ENCODE data around the gene TRIM9.
A peak's percentile ranks its signal among the peaks of the same experiment; 100 is the strongest.

TRIM9 gene

DNA sequence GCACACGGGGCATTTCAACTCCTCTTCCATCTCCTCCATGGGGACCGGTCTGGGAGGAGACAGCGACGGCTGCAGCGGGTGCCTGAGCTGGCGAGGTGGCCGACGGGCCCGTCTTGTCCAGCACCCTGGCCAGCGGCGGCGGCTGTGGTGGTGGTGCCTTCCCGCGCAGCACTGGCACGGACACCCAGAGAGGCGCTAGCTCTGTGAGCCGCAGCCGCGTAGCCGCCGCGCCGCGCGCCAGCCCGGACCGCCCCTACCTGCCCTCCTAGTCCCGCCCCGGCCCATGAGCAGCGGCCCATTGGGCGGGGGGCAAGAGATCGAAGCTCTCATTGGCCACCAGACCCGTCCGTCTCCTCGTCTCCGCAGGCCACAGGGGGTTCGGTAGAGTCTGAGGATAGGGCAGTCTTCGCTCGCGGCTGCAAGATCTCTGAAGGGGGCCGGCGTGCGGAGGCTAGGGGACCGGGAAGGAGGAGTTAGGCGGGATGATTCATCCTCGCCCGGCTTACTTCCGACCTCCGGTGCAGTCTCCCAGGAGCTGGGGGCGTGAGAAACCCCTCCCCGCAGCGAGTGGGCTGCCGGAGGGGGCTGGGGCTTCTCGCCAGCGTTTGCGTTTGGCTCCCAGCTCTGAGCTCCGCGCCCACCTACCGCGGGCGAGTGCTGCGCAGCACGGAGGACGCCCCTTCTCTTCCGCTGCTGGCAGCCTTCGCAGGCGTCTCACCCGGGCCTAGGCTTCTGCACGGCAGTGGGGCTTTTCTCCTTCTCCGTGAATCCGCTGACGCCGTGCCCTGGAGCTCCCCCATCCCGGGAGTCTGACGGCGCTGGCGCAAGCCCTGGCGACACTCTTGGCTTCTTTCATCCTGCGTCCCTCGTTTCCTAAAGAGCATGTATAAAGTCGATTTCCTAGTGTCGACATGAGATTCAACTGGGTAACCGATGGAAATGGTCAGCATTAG is at the start of gene TRIM9:
Gene TRIM9 (minus strand): TSS at position 205 of the 953 bp plus-strand sequence. CDS start 166 bp downstream, at position 39.
- DNase-seq = peak; percentile 95

DNA sequence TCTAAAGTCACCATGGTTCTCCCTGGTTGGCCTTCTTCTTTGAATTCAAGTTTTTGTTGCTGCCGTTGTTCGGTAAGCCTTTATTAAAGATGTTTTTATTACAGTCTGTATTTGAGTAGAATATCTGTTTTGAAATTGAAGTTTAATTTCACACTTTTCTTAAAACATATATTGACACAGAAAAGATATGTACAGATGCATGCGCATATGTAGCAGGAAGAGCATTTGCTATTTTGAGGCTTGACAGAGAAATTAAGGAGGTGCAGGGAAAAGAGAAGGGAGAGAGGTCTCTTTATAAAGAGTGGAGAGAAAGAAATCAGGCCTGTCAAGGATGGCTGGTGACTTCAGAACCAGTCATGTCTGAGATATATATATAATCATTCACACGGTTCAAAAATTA is 46.0 kb upstream of the TRIM9 start:
- DNase-seq = no peak

DNA sequence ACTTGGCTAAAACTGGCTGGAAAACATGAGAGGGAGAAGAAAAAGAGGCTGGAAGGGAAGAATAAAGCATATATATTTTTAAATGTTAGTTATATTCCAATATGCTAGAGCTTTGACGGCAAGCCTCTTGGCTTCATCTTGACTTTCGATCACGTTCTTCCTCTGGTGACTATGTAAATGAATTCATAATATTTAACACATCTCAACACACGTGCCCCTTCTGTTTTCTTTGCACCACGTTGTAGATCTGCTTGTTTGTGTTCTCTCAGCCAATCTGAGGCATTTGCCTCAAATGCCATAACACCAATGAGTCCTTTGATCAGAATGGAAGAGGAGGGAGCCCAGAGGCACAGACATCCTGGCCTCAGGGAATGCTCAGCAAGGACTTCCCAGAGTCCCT is 45.4 kb upstream of the TRIM9 start:
- DNase-seq = no peak

DNA sequence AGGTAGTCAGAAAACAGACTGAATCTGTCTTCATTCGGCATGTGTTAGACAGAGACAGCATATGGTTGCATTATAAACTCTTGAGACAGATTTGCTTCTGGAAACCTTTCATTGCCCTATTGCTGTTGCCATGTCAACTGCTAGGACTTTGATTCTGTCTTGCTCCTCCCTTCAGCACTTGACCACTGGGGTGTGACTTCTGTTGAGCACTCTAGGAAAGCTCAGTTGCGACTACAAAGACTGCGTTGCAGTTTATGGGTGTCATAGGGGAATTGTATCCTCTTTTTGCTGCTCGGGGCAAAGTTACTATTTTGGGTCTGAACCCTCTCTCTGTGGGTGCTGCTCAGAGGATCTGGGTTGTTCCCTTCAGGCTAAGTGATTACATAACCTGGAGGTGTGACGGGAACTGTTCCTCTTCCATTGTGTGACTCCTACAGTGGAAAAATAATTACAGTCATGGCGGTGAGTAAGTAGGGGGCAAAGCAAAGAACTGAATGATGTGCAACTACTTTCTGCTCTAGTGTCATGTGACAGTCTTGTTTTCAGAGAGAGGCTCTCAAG is 44.3 kb upstream of the TRIM9 start:
- DNase-seq = no peak

DNA sequence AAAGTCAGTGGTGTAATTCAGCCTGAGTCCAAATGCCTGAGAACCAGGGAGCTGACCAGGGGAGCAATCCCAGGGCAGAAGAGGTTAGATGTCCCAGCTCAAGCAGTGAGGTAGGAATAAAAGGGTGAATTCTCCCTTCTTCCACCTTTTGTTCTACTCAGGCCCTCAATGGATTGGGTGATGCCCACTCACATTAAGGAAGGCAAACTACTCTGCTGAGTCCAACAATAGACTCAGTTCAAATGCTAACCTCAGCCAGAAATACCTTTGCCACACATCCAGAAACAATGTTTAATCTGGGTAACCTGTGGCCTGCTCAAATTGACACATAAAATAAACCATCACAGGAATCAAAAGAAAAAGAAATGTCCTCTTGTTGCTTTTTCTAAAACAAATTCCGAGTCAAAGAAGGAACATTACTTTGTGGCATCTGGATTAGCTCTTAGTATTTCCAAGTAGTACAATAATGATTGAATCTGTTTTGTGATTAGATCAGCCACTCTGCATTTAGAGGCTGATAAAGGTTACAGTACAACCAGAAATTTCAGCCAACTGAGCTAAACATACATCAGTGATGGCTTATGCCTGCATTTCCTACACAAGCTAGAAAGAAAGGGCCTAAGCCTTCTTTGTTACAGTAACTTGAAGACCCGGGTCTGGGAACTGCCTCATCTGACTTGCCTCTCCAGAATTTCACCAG is 43.6 kb upstream of the TRIM9 start:
- DNase-seq = no peak

DNA sequence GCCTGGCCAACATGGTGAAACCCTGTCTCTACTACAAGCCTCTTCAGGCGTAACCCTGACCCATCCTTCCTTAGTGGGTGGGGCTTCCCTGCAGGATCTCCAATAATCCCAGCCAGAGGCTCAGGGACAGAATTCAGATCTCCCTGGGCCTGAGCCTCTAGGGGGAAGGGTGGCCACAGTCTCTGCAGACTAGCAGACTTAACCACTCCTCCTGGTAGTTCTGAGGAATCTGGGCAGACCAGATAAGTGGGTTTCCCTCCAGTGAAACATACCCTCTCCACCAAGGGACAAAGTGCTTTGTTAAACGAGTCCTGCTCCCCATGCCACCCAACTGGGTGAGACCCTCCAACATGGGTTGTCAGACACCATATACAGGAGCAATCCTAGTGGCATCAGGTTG is 36.6 kb upstream of the TRIM9 start:
- DNase-seq = no peak

DNA sequence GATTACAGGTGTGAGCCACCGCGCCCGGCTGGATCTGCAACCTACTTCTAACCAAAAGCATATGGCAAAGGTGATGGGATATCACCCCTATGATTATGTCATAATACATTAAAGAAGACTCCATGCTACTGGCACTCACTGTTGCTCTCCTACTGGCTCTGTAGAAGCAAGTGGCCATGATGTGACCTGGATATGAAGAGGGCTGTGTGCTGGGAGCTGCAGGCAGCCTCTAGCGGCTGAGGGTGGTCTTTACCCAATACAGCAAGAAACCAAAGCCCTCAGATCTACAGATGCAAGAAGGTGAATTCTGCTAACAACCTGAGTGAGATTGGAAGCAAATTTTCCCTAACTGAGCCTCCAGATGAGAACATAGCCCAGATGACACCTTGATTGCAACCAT is 34.2 kb upstream of the TRIM9 start:
- no peak for DNase-seq

DNA sequence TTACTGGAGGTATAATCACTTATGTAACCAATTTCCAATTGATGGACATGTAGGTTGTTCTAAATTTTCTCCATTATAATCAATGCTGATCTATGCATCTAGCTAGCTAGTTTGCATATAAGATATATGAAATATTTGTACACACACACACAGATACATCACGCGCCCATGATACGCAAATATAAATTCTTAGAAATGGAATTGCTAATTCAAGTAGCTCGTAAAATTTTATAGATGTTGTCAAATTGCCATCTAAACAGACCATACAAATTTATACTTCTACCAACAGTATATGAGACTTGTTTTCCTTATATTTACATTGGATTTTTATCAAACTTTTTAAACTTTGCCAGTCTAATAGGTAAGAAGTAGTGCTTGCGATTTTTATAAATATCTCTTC is 29.1 kb upstream of the TRIM9 start:
- DNase-seq = no peak

DNA sequence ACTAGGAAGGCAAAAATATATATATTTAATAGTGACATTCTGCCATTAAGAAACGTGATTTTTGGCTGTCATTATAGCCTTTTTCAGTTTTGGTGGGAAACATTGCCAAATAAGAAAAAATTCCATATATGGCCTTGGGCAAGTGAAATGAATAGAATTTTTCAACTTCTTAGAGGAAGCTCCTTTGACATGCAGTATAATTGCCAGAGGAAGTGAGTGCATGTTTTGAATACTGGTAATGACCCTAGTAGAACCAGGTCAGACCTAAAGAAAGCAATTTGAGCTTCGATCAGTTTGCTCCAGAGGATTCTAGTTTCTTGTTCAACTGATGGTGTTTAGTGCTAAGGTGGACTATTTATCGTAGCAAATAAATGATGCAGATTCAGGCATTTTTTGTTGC is 26.2 kb upstream of the TRIM9 start:
- no peak for DNase-seq

DNA sequence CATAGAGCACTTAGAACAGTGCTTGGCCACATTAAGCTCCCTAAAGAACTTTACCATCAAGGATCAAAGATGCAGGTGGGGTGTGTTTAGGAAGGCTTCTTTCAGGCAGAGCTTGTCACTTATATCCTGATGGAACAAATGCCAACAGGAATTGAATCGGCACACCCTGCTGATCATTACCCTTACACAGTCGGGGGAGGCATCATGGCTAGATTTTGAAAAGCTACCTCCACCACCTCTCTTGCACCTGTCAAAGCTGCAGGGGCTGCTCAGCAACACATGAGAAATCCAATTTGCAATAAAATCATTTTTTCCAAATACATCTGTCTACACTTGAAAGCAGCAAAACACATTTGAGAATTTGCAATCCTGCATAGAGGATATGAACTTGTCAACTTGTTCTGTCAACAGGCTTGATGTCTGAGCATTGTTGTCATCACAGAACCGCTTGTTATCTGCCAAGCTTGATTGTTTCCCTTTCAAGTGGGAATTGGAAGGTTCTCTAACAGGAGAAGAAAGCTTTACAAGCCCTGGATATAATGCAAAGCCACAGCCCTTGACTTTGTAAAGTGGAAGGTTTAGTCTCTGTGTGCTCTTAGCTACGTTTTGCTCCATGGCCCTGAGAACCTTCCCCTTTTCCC is 24.6 kb upstream of the TRIM9 start:
- DNase-seq = no peak

DNA sequence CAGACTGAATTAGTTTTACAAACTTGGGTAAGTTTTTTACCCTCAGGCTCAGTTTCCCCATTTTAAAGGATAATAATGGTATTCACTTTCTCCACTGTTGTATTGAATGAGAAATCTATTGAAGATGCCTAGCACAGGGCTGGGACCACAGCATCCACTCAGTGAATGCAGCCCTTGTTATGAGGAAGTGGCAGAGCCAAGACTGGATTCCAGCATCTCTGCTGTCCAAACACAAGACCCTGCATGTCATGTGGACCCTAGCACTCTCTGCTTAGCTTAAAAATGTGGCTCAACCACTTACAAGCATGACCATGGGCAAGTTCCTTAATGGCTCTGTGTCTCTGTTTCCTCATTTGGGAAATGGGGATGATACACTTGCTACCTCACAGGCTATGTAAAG is 24.1 kb upstream of the TRIM9 start:
- no peak for DNase-seq

DNA sequence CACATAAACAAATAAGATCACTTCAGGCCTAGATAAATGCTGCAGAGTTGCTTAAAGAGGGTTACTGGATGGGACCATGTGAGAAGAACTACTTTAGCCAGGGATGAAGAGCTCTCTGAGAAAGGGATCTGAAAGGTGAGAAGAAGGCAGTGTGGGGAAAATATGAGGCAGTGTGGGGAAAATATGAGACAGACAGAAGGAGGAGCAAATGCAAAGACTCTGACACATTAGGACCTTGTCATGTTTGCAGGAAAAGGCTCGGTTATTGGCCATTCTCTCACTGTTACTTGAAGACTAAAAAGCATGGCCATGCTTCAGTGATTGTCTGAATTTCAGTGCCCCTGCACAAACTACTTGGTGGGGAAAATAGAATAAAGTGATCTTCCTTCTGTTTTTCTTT is 22.7 kb upstream of the TRIM9 start:
- no peak for DNase-seq

DNA sequence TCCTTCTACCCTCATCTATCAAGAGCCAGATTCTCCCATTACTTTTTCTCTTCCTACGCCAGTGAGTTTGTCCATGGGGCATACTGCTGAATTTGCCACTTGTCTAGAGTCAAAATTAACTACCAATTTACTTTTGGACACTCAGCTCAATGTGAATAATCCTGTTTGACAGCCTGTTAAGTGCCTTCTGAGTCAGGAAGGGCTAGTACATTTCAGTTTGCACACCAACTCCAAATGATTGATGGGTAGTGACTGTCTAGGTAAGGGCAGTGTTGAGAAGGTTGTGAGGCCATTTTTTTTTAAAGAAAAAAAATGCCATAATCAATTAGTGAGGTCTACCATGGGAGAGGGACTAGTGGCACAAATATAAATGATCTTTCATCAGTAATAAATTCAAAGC is 21.8 kb upstream of the TRIM9 start:
- no peak for DNase-seq

DNA sequence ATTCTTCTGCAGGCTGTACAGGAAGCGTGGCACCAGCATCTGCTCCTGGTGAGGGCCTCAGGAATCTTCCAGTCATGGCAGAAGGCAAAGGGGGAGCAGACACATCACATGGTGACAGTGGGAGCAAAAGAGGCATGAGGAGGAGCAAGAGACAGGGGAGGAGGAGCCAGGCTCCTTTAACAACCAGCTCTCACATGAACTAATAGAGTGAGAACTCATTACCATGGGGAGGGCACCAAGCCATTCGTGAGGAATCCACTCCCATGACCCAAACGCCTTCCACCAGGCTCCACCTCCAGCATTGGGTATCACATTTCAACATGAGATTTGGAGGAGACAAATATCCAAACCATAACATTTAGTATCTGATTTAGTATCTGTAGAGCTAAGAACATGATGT is 14.7 kb upstream of the TRIM9 start:
- no peak for DNase-seq

DNA sequence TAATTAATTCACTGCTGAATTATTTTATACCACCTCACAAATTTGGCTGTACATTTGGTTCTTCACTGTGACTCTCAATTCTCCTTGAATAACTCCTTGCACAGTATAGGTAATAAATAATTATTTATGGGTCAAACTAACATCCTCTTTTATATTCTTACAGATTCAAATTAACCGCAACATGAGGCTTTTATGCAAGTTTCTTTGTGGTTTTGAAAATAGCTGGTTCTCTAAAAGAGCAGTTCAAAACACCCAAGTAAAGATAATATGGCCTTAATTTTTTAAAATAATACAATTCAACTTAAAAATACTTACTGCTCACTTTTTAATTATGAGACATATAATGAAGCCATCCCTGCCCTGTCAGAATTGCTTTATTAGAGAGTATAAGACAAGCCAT is 12.9 kb upstream of the TRIM9 start:
- no peak for DNase-seq

DNA sequence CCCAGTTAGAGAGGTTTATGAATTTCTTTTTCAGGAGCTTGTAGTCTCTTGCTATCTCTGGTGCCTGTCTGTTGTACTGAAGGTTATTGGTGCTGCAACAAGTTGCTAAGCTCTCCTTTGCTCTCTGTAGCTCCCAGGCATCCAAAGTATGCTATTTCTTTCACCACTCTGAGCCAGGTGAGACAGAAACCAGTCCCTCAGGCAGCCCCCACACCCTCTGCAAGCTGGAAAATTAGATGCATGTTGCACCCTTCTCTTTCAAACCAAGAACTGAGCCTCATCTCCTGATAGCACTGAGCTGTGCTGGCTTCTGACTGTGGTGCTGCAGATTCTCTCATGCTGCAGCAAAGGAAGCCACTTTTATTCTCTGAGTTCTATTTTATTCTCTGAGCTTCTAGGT is 9.6 kb upstream of the TRIM9 start:
- DNase-seq = no peak

DNA sequence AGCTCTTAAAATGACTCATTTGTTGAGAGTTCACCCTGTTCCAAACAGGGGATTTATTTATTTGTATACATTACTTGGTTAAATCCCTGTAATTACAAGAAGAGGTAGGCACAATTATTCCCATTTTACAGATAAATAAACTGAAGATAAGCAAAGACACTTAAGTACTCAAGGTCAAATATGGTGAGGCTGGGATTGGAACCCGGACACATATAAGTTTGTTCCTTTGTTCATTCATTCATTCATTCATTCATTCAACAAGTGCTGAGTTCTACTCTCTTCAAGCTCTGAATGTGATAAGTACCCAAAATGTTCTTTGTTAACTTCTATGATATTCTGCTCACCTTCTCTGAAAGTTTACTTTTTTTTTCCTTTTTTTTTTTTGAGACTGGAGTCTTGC is 2.4 kb upstream of the TRIM9 start:
- peak; percentile 60 for DNase-seq

DNA sequence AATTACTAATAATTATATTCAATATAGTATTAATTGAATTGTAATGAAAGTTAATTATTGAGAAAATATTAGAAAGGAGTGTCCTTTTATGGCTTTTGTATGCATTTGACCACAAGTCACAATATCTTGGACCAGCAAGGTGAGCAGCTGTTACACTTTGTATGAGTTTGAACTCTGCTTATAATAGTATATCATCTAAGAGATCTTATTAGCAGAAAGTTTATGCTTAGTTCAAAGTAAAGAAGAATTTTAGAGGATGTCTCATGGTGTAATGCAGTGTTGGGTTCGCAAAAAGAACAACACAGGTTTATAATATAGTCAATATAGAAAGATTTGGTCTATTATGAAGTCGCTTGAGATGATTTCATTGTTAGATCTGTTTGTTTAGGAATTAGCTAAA is 2.0 kb upstream of the TRIM9 start:
- no peak for DNase-seq

DNA sequence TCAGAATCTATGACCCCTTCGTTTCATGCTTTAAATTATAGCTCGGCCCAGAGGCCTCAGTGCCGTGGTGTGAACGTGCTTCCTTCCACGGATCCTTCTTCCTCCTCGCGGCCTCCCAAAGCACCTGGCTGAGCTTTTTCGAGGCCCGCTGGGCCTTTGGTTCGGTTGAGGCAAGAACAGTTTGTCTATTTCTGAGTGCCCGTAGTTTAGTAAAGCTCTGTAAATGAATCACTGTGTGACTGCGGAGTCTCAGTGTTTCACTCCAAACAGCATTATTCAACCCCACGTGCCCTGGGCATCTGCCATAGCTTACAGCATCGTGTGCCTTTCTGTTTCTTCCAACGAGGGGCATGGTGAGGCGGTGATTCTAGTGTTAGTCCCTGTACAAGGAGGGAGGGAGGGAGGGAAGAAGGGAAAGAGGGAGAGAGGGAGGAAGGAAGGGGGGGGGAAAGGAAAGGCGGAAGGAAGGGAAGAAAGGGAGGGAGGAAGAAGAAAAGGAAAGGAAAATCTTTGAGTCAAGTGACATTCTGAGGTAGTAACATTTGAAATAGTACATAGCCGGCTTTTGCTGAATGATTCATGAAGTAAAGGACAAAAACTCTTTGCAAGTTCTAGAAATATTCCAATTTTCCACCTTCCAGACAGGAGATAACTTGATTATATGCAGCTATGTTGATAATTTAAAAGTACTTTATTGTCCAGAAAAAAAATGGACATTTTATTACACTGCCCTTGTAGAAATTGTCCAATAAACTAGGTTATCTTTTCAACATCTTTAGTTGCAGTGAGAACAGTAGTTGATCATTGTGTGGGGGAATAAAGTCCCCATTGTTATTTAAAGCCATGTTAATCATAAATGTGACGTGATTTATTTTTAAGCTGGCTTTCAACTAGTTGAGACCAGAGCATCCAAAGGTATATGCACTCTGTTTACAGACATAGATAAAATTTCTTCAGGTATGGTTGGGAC is 1.2 kb upstream of the TRIM9 start:
- DNase-seq = peak; percentile 64

DNA sequence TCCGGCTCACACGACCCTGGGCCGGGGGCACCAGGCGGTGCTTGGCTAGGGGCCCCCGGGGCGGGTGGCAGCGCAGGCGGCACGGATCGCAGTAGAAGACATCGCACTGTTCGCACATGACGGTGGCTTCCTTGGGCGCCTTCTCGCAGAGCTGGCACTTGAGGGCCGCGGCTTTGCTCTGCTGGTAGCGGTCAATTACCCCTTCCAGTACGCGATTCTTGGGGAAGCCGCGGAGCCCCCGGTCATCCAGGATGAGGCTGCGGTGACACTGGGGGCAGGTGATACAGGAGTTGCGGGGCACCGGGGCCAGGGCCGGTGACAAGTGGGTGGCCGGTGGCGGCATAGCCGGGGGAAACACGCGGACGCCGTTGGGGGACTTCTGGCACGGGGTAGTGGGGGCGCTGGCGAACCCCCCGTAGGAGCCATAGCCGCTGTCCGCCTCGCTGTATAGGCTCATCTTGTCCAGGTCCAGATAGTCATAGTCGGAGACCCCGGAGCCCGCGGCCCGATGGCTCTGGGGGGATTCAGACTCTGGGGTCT is 553 bp downstream of the TRIM9 start:
- no peak for DNase-seq

DNA sequence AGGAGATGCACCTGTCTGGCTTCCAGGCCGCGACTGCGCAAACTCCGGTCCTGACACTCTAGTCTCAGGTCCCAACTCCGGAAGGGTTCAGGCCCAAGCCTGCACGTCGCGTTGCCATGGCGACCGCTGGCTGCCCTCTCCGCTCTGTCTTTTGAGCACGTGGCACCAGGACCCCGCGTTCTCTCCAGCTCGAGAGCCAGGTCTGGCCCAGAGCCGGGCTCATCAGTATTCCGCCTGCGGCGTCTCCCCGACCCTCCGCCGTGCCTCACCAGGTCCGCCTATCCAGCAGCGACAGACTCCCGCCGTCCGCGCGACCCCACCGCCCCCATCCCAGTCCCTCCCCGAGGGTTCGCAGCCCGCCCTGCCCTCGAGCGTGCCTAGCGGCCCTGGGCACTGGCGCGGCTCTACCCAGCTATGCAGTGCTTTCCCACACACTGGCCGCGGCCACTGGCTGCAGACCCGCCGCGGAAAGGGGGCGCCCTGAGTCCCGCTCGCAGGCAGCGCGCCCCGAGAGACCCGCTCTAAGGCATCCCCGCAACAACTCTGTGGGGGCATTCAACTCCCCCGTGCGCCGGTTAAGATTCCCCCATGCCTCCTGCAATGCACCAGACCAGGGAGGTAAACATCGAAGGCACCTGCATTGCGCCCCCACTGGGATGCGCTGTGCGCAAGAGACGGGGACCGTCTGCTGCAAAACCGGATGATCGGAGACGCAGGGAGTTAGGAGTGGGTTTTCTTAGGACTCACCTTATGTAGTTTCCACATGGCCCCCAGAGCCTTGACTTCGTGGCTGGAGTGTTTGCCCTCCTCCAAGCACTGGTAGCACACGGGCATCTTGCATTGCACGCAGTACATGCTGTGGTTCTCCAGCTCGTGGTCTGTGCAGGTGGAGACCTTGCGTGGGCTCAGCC is 1.3 kb downstream of the TRIM9 start:
- peak; percentile 65 for DNase-seq

Measured in NCI-H748 treated with DMSO at 0.1 percent for 48 hours (cell line).